ENCODE results near the gene CDYL2.

The CDYL2 gene

GRCh38 chr16:80704751-80705505 lies 99.5 kb downstream of the CDYL2 start:
- DNase-seq: no peak

GRCh38 chr16:80703131-80704071 lies 101.0 kb downstream of the CDYL2 start:
- DNase-seq: no peak

- no peak for DNase-seq
Measured at GRCh38 chr16:80702696-80703095, 101.7 kb downstream of the CDYL2 start.

DNA sequence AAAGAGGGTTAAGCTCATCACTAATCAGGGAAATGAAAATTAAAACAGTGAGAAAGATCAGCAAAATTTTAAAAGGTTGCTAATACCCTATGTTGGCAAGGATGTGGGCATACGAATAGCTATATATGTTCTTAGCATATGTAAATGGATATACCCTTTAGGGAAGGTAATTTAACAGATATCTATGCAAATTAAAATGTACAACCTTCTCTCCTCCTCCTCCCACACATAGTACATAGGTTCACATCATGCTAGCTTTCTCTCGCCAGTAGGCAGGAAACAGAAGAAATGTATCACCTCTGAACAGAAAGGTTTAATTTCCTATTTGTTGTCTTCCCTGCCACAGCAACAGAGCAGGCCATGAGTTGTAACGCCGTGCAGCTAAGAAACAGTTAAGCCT lies 103.8 kb downstream of the CDYL2 start:
- no peak for DNase-seq

GRCh38 chr16:80695020-80695419 lies 109.4 kb downstream of the CDYL2 start:
- no peak for DNase-seq

DNA sequence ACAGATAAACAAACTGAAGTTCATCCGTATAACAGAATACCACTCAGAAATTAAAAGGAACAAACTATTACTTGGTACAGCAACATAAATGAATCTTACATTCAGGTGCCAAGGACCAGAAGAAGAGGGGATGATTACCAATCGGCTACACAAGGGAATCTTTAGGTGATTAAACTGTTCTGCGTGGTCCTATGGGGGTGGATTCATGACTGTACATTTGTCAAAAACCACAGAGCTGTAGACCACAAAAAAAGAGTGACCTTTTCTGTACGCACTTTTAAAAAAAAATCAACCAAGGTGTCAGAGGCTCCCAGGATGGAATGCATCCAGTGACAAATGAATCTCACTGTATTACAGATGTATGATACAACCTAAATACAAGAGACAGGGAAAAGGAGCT lies 110.8 kb downstream of the CDYL2 start:
- no peak for DNase-seq

DNA sequence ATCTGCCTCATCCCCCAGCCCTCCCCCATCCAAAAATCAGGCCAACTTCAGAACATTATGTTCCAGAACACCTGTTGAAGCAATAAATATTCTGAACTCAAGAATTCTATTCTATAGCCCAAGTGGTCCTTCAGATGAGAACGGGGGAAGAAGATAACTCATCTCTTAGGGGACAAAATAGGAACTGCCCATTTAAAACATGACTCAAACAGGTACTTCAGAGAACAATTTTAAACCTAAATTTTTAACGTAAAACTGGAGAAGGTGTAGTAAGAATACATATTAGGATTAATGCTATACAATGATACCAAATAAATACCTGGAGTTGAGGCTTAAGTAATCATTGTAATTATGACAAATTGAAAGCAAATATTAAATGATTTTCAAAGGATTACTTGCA lies 112.1 kb downstream of the CDYL2 start:
- no peak for DNase-seq

- no peak for DNase-seq
Measured at GRCh38 chr16:80691111-80691741, 113.2 kb downstream of the CDYL2 start.

GRCh38 chr16:80689487-80689886 lies 114.9 kb downstream of the CDYL2 start:
- no peak for DNase-seq

DNA sequence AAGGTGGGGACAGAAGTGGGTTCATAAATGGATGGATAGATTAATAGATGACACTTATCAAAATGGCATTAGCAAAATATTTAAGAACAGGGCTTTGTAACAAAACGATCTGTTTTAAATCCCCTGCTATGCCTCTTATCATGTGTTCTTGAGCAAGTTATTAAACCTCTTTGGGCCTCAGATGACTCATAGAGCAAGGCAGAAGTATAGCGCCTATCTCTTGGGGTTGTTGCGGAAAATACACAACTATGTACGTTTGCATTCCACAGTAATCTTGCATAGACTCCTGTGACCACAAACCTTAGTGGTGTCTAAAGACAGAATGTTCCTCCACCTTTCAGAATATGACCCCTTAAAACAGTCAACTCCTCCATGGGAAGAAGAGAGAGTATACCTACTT lies 116.8 kb downstream of the CDYL2 start:
- DNase-seq: no peak

- no peak for DNase-seq
Measured at GRCh38 chr16:80684906-80685305, 119.5 kb downstream of the CDYL2 start.

DNA sequence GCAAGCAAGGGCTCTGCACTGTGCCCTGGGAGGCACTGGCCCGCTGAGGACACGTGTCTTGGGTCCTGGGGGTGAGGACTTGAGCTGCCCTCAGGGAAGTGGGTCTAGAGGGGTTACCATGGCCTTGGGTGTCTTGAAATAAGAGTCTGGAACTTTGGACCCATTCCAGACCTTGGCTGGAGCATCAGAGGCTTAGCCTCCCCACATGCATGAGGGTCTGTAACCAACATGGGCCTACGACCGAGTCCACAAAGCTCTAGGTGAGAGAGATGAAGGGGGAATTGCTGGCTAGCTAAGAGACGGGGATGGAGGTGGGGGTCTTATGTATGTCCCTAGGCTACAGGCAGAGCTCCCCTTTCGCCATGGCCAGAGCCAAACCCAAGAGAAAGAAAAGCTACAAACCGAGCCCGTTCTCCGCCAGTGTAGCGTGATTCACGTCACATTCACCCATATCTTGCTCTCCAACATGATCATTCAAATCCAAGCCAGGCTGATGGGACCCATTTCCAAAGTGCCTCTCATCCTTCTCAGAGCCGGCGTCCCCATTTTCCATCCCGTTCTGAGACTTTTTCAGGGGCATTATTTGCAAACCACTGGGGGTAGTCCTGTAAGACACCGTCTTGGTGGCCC lies 120.1 kb downstream of the CDYL2 start:
- DNase-seq: no peak

- DNase-seq: no peak
Measured at GRCh38 chr16:80683646-80684045, 120.8 kb downstream of the CDYL2 start.

- no peak for DNase-seq
Measured at GRCh38 chr16:80682421-80683070, 121.9 kb downstream of the CDYL2 start.

- no peak for DNase-seq
Measured at GRCh38 chr16:80681436-80681835, 123.0 kb downstream of the CDYL2 start.

- no peak for DNase-seq
Measured at GRCh38 chr16:80680839-80681238, 123.6 kb downstream of the CDYL2 start.

DNA sequence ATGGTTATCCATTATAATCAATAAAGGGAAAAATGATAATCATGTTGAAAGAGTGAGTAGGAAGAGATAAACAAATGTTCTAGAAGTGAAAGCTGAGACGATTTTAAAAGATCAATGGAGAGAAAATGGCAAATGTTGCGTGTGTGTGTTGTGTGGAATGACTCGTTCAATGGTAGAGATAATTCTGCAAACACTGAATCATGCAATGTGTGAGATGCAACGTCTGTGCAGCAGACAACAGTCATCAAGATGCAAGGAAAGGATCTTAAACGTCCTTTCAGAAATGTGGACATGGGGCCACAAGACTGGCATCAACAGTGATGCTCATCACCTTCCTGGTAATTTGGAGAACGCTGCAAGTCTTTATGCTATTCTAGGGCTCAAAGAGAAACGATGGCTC lies 124.4 kb downstream of the CDYL2 start:
- DNase-seq: no peak

DNA sequence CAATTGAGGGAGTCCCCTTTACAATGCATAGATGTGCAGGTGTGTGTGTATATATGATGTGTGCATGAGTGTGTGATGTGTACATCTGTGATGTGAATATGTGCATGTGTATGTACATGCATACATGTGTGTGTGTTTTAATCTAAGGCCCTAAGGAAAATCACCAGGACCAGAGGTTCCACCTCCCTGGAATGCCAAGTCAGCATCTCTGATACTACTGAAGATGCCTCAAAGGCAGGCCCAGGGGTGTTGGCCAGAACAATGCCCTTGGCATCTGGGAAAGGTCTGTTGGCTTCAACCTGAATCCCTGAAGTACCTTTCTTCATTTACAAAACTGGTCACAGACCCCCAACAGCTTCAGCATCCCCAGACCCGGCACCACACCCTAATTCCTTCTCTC lies 129.5 kb downstream of the CDYL2 start:
- no peak for DNase-seq

GRCh38 chr16:80672379-80672778 lies 132.0 kb downstream of the CDYL2 start:
- no peak for DNase-seq

DNA sequence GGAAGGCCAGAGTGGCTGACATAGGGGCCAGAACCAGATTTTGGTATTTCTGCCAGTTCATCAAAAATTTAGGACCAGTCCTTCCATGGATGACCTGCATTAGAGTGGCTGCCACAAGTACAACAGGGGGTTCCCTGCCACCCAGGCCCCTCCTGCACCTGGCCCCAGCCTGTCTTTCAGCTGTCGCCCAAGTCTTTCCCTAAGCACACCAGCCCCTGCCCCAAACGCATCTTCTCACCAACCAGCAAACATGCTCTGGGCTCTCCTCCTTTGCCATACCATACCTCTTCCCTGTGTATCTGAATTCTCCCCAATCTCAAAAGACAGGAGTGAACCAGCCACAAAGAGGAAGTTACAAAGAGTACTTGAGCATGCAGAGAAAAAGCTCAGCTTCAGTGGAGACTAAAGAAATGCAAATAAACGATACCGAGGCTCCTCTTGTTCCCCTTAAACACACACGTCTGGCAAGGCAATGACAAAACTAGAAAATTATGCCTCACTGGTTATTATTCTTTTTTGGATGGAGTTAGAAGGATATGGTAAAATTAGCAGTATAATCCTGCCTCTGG lies 133.0 kb downstream of the CDYL2 start:
- DNase-seq: no peak

GRCh38 chr16:80670170-80670865 lies 134.1 kb downstream of the CDYL2 start:
- no peak for DNase-seq

DNA sequence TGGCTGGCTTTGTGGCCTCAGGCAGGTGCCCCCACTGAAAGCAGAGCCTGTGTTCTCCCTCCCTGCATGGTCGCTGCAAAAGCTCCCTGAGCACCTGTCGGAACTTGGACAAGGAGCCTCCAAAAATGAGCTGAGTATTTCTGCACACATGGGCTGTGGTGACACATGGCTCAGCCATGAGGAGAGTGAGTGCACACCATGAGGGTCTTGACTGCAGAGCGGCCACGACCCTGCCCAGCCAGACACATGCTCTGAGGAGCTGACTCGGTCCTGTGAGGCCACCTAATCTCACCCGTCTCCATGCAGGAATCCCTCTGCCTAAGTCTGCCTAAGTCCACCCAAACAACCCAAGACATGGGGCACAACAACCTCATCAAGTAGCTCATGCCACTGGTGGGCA lies 134.7 kb downstream of the CDYL2 start:
- DNase-seq: no peak
